Measurements from ENCODE around the gene AGBL1.

The AGBL1 gene

DNA sequence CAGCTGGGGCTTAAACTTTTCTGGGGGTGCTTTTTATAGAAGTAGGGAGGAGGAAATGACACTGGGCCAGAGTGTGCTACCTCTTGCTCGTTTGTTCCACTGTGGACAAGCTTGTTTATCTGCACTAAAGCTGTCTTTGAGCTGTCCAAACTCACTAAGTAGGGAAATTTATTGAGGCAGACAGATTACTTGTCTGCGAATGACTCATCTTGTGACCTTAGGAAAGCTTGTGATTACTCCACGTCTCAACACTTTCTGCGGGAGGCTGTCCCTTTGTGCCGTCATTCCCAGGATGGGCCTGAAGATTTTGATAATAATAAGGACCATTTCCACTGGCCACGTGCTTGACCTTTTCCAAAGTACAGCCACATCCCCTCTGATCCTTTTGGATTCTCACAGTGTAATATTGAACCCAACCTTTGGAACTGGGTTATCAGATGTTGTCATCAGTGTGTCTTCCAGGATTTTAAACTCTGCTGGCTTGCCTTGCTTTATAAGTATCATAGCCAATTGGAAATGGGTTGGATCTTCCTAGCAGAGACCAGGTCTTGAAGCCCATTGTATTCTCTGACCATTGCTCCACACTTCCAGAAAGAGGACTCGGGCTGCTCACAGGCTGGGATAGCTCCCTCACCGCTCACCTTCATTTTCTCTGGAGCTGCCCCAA lies 84.7 kb downstream of the AGBL1 start:
- Mint-ChIP-seq H3K4me1 (ENCODE audit: low read depth) (no peaks in the 10 kb centered on the region), H3K4me3 (no peak overlapping the region), H3K36me3 (no peaks in the 10 kb centered on the region), H3K27me3 (peaks cover 6% of the 10 kb centered on the region), H3K27ac (no peak overlapping the region), H3K9me3 (ENCODE audit: low read depth) (no peaks in the 10 kb centered on the region)

DNA sequence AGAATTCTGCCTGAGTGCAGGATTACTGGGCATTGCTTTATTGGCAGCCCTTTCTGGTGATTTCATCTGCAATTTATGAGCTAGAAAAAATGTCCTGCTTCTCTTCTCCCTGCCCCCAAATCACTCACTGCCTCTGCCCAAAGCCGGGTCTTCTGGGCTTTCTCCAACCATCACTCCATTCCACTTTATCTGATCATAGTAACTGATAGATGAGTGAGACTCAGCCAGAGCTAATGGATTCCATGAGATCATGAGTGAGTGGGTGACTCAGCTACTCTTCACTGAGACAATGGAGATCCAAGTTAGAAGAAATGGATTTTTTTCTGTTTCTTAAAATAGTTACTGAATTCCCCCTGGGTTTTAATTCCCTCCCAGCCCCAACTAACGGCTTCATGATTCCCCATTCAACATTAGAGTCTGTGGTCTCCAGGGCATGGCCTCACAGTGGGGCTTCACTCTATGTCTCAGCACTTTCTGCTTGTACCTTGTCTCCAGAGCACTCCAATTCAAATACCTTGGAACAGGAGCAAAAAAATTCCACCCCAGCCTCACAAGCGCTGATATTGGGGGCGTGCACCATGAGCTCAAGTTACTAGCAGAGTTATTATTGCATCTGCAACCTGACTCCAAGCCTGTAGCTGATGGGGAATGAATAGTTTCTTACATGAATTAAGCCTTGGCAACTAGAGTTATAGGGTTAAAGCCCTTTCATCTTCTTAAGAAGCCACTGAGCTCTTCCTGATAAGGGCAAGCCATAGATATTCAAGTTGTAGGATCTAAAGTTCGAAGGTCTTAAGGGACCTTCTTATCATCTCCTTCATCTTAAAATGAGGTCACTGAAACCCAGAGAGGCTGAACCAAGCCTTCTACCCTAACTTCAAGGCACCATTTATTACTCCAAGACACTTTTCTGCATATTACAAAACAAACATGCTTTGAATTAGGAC lies 85.9 kb downstream of the AGBL1 start:
- H3K4me1 Mint-ChIP-seq (ENCODE audit: low read depth), result no peaks in the 10 kb centered on the region

GRCh38 chr15:86167841-86168240 lies 88.2 kb downstream of the AGBL1 start:
- peaks cover 9% of the 10 kb centered on the region for H3K27me3 Mint-ChIP-seq
- no peak overlapping the region for H3K27ac Mint-ChIP-seq
- no peaks in the 10 kb centered on the region for H3K9me3 Mint-ChIP-seq (ENCODE audit: low read depth)
- no peaks in the 10 kb centered on the region for H3K4me1 Mint-ChIP-seq (ENCODE audit: low read depth)
- H3K36me3 Mint-ChIP-seq, result no peaks in the 10 kb centered on the region
- H3K4me3 Mint-ChIP-seq, result no peak overlapping the region

More for the DNA sequence above, 85.9 kb downstream of the AGBL1 start:
- Mint-ChIP-seq H3K4me3 (no peak overlapping the region), H3K27ac (no peak overlapping the region), H3K27me3 (peaks cover 11% of the 10 kb centered on the region), H3K9me3 (ENCODE audit: low read depth) (no peaks in the 10 kb centered on the region), H3K36me3 (no peaks in the 10 kb centered on the region)

DNA sequence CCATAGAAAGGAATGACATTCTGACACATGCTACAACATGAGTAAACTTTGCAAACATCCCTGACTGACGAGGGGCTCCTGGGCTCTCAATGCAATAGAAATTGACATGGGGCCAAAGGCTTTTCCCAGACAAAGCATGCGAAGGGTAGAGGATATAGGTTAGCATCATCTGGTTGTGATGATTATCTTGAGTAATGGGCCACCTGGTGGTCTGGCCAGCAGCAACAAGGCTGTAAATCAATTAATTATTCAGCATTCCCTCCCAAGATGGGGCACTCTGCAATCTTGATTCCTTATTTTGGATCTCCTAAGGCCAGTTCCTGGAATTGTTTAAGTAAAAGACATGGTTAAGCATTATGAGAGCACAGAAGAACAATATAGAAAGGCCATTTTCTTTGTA lies 99.2 kb downstream of the AGBL1 start:
- peaks cover 2% of the 10 kb centered on the region for H3K36me3 Mint-ChIP-seq
- H3K4me1 Mint-ChIP-seq (ENCODE audit: low read depth), result peaks cover 2% of the 10 kb centered on the region
- peaks cover 4% of the 10 kb centered on the region for H3K9me3 Mint-ChIP-seq (ENCODE audit: low read depth)
- H3K27me3 Mint-ChIP-seq, result peaks cover 23% of the 10 kb centered on the region
- H3K27ac Mint-ChIP-seq, result no peak overlapping the region
- no peak overlapping the region for H3K4me3 Mint-ChIP-seq

DNA sequence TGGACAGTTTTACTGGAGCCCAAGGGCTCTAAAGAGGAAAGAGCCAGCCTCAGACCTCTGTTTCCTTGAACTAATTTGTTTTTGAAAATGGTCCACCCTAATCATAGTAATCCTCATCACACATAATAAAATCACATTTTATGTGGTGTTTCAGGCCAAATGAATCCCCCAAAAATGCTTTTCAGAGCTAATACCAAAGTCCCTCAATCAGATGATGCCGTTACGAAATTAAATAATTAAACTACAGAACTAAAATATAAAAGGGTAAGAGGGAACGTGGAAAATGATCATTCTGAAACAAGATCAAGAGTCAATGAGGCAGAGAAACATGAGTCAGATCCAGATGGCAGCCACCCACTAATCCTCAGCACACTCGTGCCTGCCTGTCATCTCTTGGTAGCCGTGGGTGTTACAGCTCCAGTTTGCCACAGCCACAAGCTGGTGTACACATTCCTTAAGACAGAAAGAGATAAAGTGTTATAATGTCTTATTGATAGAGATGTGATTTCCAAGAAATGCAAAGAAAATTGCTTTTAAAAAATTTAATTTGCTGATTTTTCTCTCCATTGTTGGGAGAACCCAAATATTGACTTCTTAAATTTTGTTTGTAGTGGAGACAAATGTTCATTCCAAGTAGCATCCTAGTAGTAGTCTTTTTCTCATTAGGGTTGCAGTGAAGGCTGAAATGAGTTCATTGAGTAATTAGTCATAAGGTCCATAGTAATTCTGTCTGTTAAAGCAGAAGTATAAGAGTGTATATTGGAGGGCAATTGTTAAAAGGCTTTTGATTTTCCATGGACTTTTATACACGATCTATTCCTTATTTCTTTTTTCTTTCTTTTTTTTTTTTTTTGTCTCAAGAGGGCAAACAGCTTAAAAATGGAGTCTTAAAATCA lies 104.2 kb downstream of the AGBL1 start:
- Mint-ChIP-seq H3K4me1 (ENCODE audit: low read depth) (peaks cover 3% of the 10 kb centered on the region), H3K36me3 (no peaks in the 10 kb centered on the region), H3K27me3 (peaks cover 14% of the 10 kb centered on the region), H3K9me3 (ENCODE audit: low read depth) (no peaks in the 10 kb centered on the region), H3K27ac (no peak overlapping the region), H3K4me3 (no peak overlapping the region)

DNA sequence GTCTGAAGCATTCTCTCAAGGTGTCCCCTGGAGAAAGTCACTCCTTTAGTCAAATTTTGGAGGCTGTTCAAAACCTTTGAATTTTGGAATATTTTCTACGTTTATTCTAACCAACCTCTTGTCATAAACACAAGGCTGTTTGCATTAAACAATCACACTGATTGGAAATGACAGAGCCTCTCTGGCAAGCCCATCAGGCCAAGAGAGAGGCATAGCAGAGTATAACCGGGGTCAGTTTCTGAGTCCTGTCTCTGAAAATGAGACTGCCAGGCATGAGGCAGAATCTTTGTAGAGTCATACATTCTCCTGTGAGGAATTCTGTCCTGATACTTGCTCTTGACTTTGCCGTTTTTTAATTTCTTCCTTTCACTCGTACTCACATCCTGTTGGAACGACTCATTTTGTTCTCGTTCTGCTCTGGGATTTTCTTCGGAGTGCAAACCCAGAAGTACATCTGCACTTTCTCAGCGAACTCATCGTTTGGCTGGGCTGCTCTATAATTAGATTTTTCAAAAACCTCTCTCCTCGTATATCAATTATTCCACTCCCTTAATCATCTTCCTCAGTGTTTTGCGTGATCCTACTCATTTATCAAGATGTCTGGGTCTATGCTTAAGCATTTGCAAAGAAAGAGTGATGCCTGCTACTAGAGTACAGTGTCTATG lies 114.2 kb downstream of the AGBL1 start:
- peaks cover 5% of the 10 kb centered on the region for H3K27me3 Mint-ChIP-seq
- H3K36me3 Mint-ChIP-seq, result no peaks in the 10 kb centered on the region
- H3K4me1 Mint-ChIP-seq (ENCODE audit: low read depth), result no peaks in the 10 kb centered on the region
- no peak overlapping the region for H3K27ac Mint-ChIP-seq
- H3K4me3 Mint-ChIP-seq, result no peak overlapping the region
- no peaks in the 10 kb centered on the region for H3K9me3 Mint-ChIP-seq (ENCODE audit: low read depth)

GRCh38 chr15:86197770-86198169 lies 118.1 kb downstream of the AGBL1 start:
- Mint-ChIP-seq H3K4me1 (ENCODE audit: low read depth) (no peaks in the 10 kb centered on the region), H3K27me3 (peaks cover 3% of the 10 kb centered on the region), H3K9me3 (ENCODE audit: low read depth) (no peaks in the 10 kb centered on the region), H3K27ac (no peak overlapping the region), H3K36me3 (no peaks in the 10 kb centered on the region), H3K4me3 (no peak overlapping the region)

GRCh38 chr15:86199467-86200145 lies 119.9 kb downstream of the AGBL1 start:
- H3K4me3 Mint-ChIP-seq, result no peak overlapping the region
- H3K4me1 Mint-ChIP-seq (ENCODE audit: low read depth), result no peaks in the 10 kb centered on the region
- no peaks in the 10 kb centered on the region for H3K9me3 Mint-ChIP-seq (ENCODE audit: low read depth)
- no peaks in the 10 kb centered on the region for H3K36me3 Mint-ChIP-seq
- peaks cover 3% of the 10 kb centered on the region for H3K27me3 Mint-ChIP-seq
- H3K27ac Mint-ChIP-seq, result no peak overlapping the region

GRCh38 chr15:86201313-86202008 lies 121.8 kb downstream of the AGBL1 start:
- Mint-ChIP-seq H3K4me3 (no peak overlapping the region), H3K9me3 (ENCODE audit: low read depth) (no peaks in the 10 kb centered on the region), H3K4me1 (ENCODE audit: low read depth) (no peaks in the 10 kb centered on the region), H3K27me3 (peaks cover 3% of the 10 kb centered on the region), H3K36me3 (no peaks in the 10 kb centered on the region), H3K27ac (no peak overlapping the region)

DNA sequence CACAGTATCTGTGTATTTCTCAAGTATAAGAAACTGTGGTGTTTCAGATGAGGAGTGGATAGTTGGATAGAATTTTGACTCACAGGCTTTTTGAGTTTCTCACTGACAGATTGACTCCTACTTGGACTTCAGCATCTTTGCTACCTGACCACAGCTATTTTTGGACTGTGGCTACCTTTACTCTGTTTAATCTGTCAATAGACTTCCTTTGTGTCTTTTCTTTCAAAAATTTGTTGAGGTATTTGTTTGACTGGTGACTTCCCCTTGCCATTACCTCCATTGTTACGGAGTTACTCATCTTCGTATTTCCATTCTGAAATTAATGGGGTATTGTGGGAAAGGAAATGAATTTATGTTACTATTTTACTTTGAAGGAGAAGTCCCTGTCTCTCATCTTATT lies 123.8 kb downstream of the AGBL1 start:
- no peak overlapping the region for H3K4me3 Mint-ChIP-seq
- H3K27ac Mint-ChIP-seq, result no peak overlapping the region
- H3K4me1 Mint-ChIP-seq (ENCODE audit: low read depth), result no peaks in the 10 kb centered on the region
- H3K9me3 Mint-ChIP-seq (ENCODE audit: low read depth), result no peaks in the 10 kb centered on the region
- H3K27me3 Mint-ChIP-seq, result peaks cover 3% of the 10 kb centered on the region
- no peaks in the 10 kb centered on the region for H3K36me3 Mint-ChIP-seq

DNA sequence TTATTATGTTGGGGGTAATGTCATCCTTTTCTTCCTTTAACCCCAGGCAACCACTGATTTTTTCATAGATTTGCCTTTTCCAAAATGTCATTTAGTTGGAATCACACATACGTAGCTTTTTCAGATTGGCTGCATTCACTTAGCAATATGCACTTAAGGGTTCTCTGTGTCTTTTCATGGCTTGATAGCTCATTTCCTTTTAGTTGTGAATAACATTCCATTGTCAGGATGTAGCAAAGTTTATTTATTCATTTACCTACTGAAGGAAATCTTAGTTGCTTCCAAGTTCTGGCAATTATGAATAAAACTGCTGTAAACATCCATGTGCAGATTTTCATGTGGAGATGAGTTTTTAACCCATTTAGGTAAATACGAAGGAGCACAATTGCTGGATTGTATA lies 125.4 kb downstream of the AGBL1 start:
- no peak overlapping the region for H3K4me3 Mint-ChIP-seq
- no peaks in the 10 kb centered on the region for H3K36me3 Mint-ChIP-seq
- peaks cover 10% of the 10 kb centered on the region for H3K27me3 Mint-ChIP-seq
- no peaks in the 10 kb centered on the region for H3K9me3 Mint-ChIP-seq (ENCODE audit: low read depth)
- no peak overlapping the region for H3K27ac Mint-ChIP-seq
- no peaks in the 10 kb centered on the region for H3K4me1 Mint-ChIP-seq (ENCODE audit: low read depth)

DNA sequence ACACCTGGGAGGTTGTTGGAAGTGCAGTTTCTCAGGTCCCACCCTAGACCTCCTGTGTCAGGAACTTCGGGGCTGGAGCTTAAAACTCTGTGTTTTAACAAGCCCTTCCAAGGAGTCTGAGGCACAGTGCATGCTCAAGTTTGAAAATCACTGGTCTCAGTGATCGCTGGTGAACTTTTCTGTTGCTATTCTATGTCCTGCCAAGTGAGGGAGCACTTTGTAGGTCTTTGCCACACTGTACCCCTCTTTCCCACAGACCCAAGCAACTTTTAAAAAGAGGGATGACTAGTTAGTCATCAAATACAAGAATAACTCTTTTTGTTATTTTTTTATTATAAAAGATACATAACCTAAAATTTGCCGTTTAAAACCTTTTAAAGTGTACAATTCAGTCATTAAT lies 133.7 kb downstream of the AGBL1 start:
- peaks cover 23% of the 10 kb centered on the region for H3K27me3 Mint-ChIP-seq

GRCh38 chr15:86213888-86214287 lies 134.2 kb downstream of the AGBL1 start:
- H3K27ac Mint-ChIP-seq, result no peak overlapping the region
- no peaks in the 10 kb centered on the region for H3K4me1 Mint-ChIP-seq (ENCODE audit: low read depth)
- H3K27me3 Mint-ChIP-seq, result peaks cover 21% of the 10 kb centered on the region
- H3K4me3 Mint-ChIP-seq, result no peak overlapping the region
- H3K36me3 Mint-ChIP-seq, result peaks cover 5% of the 10 kb centered on the region
- peaks cover 11% of the 10 kb centered on the region for H3K9me3 Mint-ChIP-seq (ENCODE audit: low read depth)

More for the DNA sequence above, 133.7 kb downstream of the AGBL1 start:
- Mint-ChIP-seq H3K4me1 (ENCODE audit: low read depth) (no peaks in the 10 kb centered on the region), H3K4me3 (no peak overlapping the region), H3K36me3 (peaks cover 5% of the 10 kb centered on the region), H3K27ac (no peak overlapping the region), H3K9me3 (ENCODE audit: low read depth) (peaks cover 11% of the 10 kb centered on the region)

Data from activated naive CD8-positive, alpha-beta T cell (primary cell).